Stimulated activated CD4-positive, alpha-beta T cell treated with anti-CD3 and anti-CD28 coated beads, TNF-alpha, amount 100 ng/mL, for 48 hours (primary cell): ENCODE results near the gene FCHO2.
A peak's percentile ranks its signal among the peaks of the same experiment; 100 is the strongest.
"Not testable (repeated sequence)": the region's sequence is repeated elsewhere in the genome, so short reads cannot be mapped to it uniquely, and the experiment has no call there.

Experiments used
- DNase-seq, 3 donors: peaks; one replicate each; pipeline ENCODE4 v3.0.0-alpha.2; 2020; ENCODE audit warnings: low read depth in 3 of 3

Gene FCHO2

GRCh38 chr5:72955768-72956323, at the start of gene FCHO2:
Gene FCHO2, plus strand, starts transcription at chr5:72956041. Its CDS starts 56 bp downstream, at chr5:72956097.
- DNase-seq: peak; percentile 85 to 94 (median 94)

- DNase-seq: no peak
These were observed 49.0 kb upstream of the FCHO2 start for GRCh38 chr5:72906806-72907205.

GRCh38 chr5:72908664-72909063, 47.2 kb upstream of the FCHO2 start:
- no peak for DNase-seq

GRCh38 chr5:72917371-72917776, 38.5 kb upstream of the FCHO2 start:
- no peak for DNase-seq

GRCh38 chr5:72920690-72921502, 34.9 kb upstream of the FCHO2 start:
- DNase-seq: no peak

GRCh38 chr5:72921886-72922285, 34.0 kb upstream of the FCHO2 start:
- DNase-seq: no peak

- DNase-seq: no peak
These were observed 33.4 kb upstream of the FCHO2 start for GRCh38 chr5:72922422-72922821.

- DNase-seq: no peak
These were observed 30.4 kb upstream of the FCHO2 start for GRCh38 chr5:72925336-72926010.

- not testable (repeated sequence) for DNase-seq
These were observed 23.2 kb upstream of the FCHO2 start for GRCh38 chr5:72932686-72933085.

GRCh38 chr5:72934953-72935725, 20.7 kb upstream of the FCHO2 start:
- not testable (repeated sequence) for DNase-seq

- no peak for DNase-seq
These were observed 18.9 kb upstream of the FCHO2 start for GRCh38 chr5:72936893-72937292.

GRCh38 chr5:72937517-72938061, 18.3 kb upstream of the FCHO2 start:
- no peak for DNase-seq

- DNase-seq: no peak
These were observed 17.6 kb upstream of the FCHO2 start for GRCh38 chr5:72938206-72938605.

GRCh38 chr5:72940082-72940481, 15.8 kb upstream of the FCHO2 start:
- no peak for DNase-seq

GRCh38 chr5:72943307-72943706, 12.5 kb upstream of the FCHO2 start:
- DNase-seq: no peak

- DNase-seq: no peak
These were observed 8.3 kb upstream of the FCHO2 start for GRCh38 chr5:72947498-72947897.

- DNase-seq: no peak
These were observed 6.4 kb upstream of the FCHO2 start for GRCh38 chr5:72949481-72949880.

- DNase-seq: no peak
These were observed 4.0 kb upstream of the FCHO2 start for GRCh38 chr5:72951671-72952468.

GRCh38 chr5:72954389-72954788, 1.5 kb upstream of the FCHO2 start:
- DNase-seq: no peak

GRCh38 chr5:72955143-72955767, 586 bp upstream of the FCHO2 start:
- peak in 1 of 3 donors; percentile 9 for DNase-seq
